Astrocyte of the cerebellum (primary cell): ENCODE measurements around the gene STK24.

ENCODE experiments used
- DNase-seq: peaks from one replicate; pipeline ENCODE4 v3.0.0-alpha.2; 2011; ENCODE audit warnings: low read depth
- H3K4me3 ChIP-seq: 2 replicates; pipeline ENCODE4 v1.5.1; 2011; ENCODE audit warnings: mild to moderate bottlenecking, low read depth, low read length, moderate library complexity
- in situ Hi-C: cut with HindIII; loops from 2 replicates; pipeline ENCODE4 v1.10.0; 2017; ENCODE audit warnings: low sequenced_read_pairs
- TF ChIP-seq, protein P1 (sequence below): IDR thresholded peaks from 2 replicates; pipeline ENCODE4 v1.5.1; 2012; ENCODE audit warnings: low read length, low read depth, moderate library complexity, mild to moderate bottlenecking; ENCODE audit errors: missing control alignments

Gene STK24

DNA sequence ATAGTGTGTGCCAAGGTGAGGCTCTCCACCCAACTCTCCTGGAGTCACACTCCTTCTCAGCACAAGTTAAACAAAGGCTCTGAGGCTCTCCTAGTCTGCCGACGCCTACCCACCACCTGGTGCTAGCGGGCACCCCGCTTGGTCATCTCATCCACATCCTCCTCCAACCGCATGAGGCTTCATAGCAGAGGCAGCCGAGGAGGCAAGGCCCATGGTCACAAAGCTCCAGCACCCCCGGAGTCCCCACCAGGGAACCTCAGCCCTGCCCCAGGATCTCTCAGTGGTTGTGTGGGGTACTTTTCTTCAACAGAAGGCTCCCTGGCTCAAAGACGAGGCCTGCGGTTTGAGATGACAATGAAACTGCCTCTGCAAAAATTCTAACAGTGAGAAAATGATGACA lies 43.0 kb downstream of the STK24 start:
- in situ Hi-C loops, result no loop called here
- DNase-seq, result no peak
- TF ChIP-seq, protein P1, sequence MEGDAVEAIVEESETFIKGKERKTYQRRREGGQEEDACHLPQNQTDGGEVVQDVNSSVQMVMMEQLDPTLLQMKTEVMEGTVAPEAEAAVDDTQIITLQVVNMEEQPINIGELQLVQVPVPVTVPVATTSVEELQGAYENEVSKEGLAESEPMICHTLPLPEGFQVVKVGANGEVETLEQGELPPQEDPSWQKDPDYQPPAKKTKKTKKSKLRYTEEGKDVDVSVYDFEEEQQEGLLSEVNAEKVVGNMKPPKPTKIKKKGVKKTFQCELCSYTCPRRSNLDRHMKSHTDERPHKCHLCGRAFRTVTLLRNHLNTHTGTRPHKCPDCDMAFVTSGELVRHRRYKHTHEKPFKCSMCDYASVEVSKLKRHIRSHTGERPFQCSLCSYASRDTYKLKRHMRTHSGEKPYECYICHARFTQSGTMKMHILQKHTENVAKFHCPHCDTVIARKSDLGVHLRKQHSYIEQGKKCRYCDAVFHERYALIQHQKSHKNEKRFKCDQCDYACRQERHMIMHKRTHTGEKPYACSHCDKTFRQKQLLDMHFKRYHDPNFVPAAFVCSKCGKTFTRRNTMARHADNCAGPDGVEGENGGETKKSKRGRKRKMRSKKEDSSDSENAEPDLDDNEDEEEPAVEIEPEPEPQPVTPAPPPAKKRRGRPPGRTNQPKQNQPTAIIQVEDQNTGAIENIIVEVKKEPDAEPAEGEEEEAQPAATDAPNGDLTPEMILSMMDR, result no peak
- no peak overlapping the region for H3K4me3 ChIP-seq

DNA sequence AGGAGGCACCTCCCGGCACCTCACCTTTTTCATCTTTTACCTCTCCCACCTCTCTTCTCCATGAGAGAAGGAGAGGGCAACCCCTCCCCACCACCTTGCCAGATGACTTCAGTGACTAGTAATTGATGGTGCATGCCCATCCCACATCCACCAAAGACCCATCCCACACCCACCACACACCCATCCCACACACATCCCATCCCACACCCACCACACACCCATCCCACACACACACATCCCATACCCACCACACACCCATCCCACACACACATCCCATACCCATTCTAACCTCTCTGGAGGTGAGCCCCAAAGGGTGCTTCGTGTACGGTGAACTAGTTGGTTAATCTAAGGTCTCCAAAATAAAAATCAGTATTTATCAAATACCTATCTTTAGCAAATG lies 44.7 kb downstream of the STK24 start:
- TF ChIP-seq, protein P1, result no peak
- in situ Hi-C loops, result no loop called here
- DNase-seq, result no peak
- H3K4me3 ChIP-seq, result no peak overlapping the region

DNA sequence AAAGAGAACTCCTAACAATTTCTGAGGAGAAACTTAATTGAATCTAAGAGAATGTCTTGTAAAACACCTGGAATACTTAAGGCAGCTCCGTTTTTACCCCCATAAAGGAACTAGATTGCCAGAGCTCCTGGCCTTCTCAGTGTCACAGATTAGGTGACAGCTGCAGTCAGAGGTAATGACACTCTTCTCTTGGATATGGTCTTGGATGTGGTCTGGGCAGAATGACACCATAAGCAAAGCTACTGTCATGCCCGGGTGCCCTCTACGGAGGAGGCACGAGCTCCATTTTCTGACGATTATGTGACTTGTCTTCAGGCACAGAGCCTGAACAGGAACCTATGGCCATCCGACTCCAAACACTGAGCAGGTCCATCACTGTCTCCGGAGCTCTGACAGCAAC lies 46.7 kb downstream of the STK24 start:
- TF ChIP-seq, protein P1, result no peak
- DNase-seq, result no peak
- H3K4me3 ChIP-seq, result no peak overlapping the region
- in situ Hi-C loops, result no loop called here

DNA sequence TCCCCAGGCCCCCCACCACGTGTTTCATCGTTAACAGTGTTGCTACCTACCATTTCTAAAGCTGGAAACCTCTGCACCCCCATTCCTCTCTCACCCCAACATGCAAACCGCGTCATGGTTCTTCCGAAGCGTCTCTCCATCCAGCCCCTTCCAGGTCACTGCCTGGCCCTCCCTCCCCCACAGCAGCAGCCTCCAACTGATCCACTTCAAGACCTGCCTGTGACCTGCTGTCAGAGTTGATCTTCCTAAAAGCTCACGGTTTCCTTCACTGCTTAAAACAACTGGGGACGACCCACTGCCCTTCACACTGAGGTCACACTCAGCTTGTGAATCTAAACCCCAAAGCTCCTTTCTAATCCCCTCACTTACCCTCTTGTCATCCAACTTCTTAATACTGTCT lies 47.7 kb downstream of the STK24 start:
- in situ Hi-C loops, result no loop called here
- no peak overlapping the region for H3K4me3 ChIP-seq
- TF ChIP-seq, protein P1, result no peak
- no peak for DNase-seq

DNA sequence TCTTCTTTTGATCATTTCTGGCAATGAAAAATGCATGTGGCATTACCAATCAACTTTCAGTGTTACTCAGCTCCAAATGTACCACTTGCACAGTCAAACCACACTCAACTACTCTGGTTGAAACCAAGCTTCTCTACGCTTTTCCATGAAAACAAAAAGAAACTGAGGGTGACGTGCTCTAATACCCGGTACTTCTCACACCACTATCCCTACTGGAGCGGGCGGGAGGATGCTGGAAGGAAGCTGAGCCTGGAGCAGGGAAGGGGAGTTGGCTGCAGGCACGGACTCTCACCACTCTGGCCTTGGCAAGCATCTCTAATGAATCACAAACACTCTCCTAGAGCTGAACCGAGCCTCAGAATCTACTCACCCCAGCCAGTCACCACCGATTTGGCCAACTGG lies 48.2 kb downstream of the STK24 start:
- H3K4me3 ChIP-seq, result no peak overlapping the region
- peak; percentile 36 for DNase-seq
- in situ Hi-C loops, result no loop called here
- TF ChIP-seq, protein P1, result no peak

DNA sequence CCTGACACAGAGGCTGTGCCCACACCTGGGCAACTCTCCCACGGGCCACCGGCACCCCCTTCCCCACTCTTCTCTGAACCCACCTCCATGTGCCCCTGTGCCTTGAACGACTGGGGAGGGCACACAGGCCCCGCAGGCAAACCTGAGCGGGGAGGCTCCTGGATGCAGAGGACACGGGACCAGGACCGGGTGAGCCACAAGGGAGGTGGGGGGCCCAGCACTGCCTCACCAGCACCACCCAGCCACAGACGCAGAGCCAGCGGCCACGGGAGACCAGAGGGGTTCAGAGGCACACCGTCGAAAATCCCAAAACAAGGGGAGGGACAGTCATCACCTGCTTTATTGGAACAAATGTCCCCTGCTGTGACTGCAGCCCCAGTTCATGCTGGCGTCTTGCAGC lies 49.4 kb downstream of the STK24 start:
- in situ Hi-C loops, result no loop called here
- TF ChIP-seq, protein P1, result no peak
- DNase-seq, result no peak
- H3K4me3 ChIP-seq, result no peak overlapping the region

DNA sequence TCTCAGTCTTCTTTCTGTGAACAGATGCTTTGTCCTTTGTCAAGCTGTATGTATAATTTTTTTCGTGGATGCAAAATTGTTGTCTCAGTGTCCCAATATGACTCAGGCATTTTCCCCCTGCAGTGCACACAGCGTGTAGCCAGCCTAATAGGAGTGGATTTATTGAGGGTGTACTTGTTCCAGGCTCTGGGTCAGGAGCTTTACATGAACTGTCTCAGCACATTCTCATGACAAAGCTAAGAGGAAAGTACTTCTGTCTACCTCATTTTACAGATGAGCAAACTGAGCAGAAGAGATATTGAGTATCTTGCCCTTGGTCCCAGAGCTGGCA lies 50.8 kb downstream of the STK24 start:
- no peak for DNase-seq
- H3K4me3 ChIP-seq, result no peak overlapping the region
- TF ChIP-seq, protein P1, result no peak
- in situ Hi-C loops, result no loop called here
